Glutamatergic neuron (in vitro differentiated cells): ENCODE measurements around the gene MMAB. TPM values are rescaled to one million over a fixed set of nuclear protein-coding genes. Genes with fewer than 3 reads are reported as not detected.
A peak's percentile ranks its signal among the peaks of the same experiment; 100 is the strongest.

ENCODE experiments used
- DNase-seq: peaks from one replicate; pipeline ENCODE4 v3.0.0; 2022
- H3K27ac Mint-ChIP-seq: one replicate; pipeline ENCODE4 v1.8.0; 2020; ENCODE audit warnings: mild to moderate bottlenecking, mixed read lengths, inconsistent platforms; ENCODE audit not compliant: unreplicated experiment
- H3K27me3 Mint-ChIP-seq: one replicate; pipeline ENCODE4 v1.8.0; 2020; ENCODE audit warnings: mild to moderate bottlenecking, moderate library complexity, mixed read lengths, inconsistent platforms; ENCODE audit not compliant: unreplicated experiment
- H3K36me3 Mint-ChIP-seq: one replicate; pipeline ENCODE4 v1.8.0; 2020; ENCODE audit warnings: mild to moderate bottlenecking, mixed read lengths, inconsistent platforms; ENCODE audit not compliant: unreplicated experiment
- H3K4me1 Mint-ChIP-seq: one replicate; pipeline ENCODE4 v1.8.0; 2020; ENCODE audit warnings: mild to moderate bottlenecking, low read depth, mixed read lengths, inconsistent platforms; ENCODE audit not compliant: unreplicated experiment
- H3K4me3 Mint-ChIP-seq: one replicate; pipeline ENCODE4 v1.8.0; 2020; ENCODE audit warnings: mild to moderate bottlenecking, mixed read lengths, inconsistent platforms; ENCODE audit not compliant: unreplicated experiment
- H3K9me3 Mint-ChIP-seq: one replicate; pipeline ENCODE4 v1.8.0; 2020; ENCODE audit warnings: mild to moderate bottlenecking, moderate library complexity, mixed read lengths, inconsistent platforms; ENCODE audit not compliant: unreplicated experiment
- long read RNA-seq: library from polyadenylated mRNA; unstranded; transcript quantifications from one replicate; pipeline ENCODE4 v2.0.0, GENCODE V29; 2020; ENCODE audit not compliant: unreplicated experiment
- total RNA-seq: library from RNA; stranded (reverse); fragmentation: NEBNext Ultra II Directional; extraction: Animal tissue kit (Norgen Biotek cat#: 25700); gene quantifications from one replicate; pipeline ENCODE4 v1.2.1, GENCODE V29; 2021; ENCODE audit not compliant: unreplicated experiment
- TF ChIP-seq, protein P1 (sequence below): fragments of 200-600 bp; sonication (generic); IDR thresholded peaks from one replicate; pipeline ENCODE4 v1.5.0; 2021; ENCODE audit not compliant: partially characterized antibody, unreplicated experiment

MMAB gene
- total RNA-seq, result 28.7 TPM
- long read RNA-seq, full-length matches to known transcripts, result 11 of 17 reads
- long read RNA-seq, partial matches to known transcripts, result 2 of 17 reads
- long read RNA-seq, other reads (novel, unspliced or antisense), result 4 of 17 reads

DNA sequence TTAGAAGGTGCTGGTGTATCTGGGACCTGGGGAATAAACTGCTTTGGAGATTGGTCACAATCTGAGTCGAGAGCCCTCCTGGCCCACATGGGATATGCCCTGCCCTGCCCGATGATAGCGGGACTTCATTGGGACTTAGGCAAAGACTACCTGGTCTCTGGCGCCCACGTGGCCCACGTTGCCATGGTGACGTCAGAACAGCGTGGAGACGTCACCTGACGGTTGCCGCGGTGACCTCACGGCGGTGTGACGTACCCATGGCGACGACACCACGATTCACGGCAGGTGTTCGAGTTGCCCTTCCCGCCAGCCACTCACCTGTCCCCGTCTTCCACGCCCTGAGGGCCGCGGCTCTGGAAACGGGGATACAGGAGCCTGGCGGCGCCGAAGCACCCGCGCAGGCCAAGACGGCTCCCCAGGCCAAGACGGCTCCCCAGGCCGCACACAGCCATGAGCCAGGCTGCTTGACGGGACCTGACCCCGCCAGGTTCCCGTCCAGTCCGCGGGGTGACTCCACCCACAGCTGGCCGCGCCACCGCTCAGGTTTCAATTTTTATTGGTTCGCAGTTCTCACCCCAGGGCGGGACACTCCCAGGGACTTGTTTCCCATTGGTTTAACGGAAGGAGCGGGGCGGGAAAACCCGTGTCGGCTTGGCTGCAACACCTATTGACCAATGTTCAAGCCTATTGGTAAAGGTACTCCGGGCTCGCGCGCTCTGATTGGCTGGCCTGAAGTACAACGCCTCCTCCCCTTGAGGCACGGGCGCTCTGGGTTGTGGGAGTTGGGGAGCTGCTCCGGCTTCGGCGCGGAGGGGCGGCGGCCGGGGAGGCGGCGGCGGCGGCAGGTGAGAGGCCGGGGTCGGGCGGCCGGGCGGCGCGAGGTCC, at the start of gene MMAB, which contains the start of gene MVK:
MMAB (minus strand) TSS at position 476 of the 885 bp plus-strand sequence; CDS start at position 452, 24 bp downstream.
MVK (plus strand) TSS at position 766 of the 885 bp plus-strand sequence. CDS start 1,029 bp downstream, outside the sequence.
- peaks cover 8% of the 10 kb centered on the region for H3K27me3 Mint-ChIP-seq
- TF ChIP-seq, protein P1, sequence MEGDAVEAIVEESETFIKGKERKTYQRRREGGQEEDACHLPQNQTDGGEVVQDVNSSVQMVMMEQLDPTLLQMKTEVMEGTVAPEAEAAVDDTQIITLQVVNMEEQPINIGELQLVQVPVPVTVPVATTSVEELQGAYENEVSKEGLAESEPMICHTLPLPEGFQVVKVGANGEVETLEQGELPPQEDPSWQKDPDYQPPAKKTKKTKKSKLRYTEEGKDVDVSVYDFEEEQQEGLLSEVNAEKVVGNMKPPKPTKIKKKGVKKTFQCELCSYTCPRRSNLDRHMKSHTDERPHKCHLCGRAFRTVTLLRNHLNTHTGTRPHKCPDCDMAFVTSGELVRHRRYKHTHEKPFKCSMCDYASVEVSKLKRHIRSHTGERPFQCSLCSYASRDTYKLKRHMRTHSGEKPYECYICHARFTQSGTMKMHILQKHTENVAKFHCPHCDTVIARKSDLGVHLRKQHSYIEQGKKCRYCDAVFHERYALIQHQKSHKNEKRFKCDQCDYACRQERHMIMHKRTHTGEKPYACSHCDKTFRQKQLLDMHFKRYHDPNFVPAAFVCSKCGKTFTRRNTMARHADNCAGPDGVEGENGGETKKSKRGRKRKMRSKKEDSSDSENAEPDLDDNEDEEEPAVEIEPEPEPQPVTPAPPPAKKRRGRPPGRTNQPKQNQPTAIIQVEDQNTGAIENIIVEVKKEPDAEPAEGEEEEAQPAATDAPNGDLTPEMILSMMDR, result no peak
- no peaks in the 10 kb centered on the region for H3K36me3 Mint-ChIP-seq
- peaks cover 17% of the 10 kb centered on the region for H3K4me1 Mint-ChIP-seq
- peak; percentile 97 for DNase-seq
- H3K9me3 Mint-ChIP-seq, result peaks cover 6% of the 10 kb centered on the region
- H3K27ac Mint-ChIP-seq, result peak within 1 kb of the TSS; percentile 81
- peak within 1 kb of the TSS; percentile 92 for H3K4me3 Mint-ChIP-seq

DNA sequence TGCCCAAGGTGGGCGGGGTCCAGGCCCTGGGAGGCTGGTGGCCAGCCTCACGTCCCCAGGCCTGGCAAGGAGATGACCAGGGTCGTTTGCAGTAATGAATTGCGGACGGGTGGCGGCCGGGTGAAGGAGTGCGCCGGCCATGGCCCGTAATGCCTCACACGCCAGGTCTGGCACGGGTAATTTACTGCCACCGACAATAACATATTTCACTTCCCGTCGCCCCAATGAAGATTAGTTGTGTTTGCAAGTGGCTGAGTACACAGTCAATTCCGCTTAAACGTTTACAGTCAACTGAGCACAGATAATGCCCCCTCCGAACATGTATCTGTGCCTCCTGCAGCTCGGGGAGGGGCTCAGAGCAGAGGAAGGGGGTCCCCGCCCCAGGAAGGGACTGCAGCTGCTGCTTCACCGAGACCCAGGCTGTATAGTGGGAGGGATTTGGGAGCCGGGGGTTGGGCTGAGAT, 48.6 kb upstream of the MMAB start:
- peaks cover 5% of the 10 kb centered on the region for H3K27me3 Mint-ChIP-seq

DNA sequence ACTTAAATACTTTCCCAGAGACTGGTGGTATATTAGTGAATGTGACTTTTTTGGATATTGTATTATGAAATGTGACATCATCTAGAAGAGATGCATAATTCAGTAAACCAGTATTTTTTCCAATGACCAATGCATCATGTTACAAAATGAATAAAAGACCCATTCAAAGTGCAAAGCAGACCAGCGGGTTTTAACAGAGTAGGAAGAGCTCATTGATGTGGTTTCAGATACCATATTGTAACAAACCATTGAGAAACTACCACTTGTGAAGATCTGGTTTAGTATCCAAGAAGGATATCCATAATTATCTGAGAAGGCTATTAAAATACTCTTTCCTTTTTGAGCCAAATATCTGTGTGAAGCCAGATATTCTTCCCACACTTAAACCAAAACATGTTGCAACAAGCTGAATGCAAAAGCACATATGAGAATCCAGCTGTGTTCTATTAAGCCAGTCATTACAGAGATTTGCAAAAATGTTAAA, 47.9 kb upstream of the MMAB start:
- H3K4me1 Mint-ChIP-seq, result peaks cover 4% of the 10 kb centered on the region
- H3K9me3 Mint-ChIP-seq, result no peaks in the 10 kb centered on the region
- H3K27ac Mint-ChIP-seq, result no peak overlapping the region
- no peaks in the 10 kb centered on the region for H3K36me3 Mint-ChIP-seq
- no peak overlapping the region for H3K4me3 Mint-ChIP-seq
- peaks cover 5% of the 10 kb centered on the region for H3K27me3 Mint-ChIP-seq
- TF ChIP-seq, protein P1, result no peak
- no peak for DNase-seq

More for the DNA sequence above, 48.6 kb upstream of the MMAB start:
- Mint-ChIP-seq H3K9me3 (no peaks in the 10 kb centered on the region), H3K4me3 (no peak overlapping the region), H3K4me1 (peaks cover 4% of the 10 kb centered on the region), H3K27ac (no peak overlapping the region), H3K36me3 (no peaks in the 10 kb centered on the region)
- TF ChIP-seq, protein P1, result no peak
- no peak for DNase-seq

DNA sequence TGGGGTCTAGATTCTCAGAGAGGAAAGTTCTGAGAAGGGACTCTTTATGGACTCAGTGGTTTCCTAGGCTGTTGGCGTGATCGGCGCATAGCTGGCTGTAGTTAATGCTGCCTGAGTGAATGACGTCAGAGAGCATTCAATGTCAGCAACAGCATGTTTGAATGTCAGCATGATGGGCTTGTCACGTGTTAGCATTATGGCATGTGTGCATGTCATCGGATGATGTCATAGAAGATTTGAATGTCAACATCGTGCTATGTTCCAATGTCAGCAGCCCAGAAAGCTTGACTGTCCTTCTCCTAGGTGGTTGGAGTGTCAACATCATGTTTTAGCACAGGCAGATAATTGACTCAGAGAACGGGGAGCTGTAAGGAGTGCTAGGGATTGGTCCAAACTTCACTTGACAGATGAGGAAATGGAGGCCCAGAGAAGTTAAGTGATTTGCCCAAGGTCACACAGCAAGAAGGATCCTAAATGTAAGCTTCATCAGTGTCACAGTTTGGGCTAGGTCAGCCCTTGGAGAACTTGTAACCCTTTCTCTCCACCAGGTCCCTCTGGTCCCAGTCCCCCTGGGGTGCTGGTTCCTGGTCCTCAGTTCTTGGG, 45.8 kb upstream of the MMAB start:
- Mint-ChIP-seq H3K9me3 (no peaks in the 10 kb centered on the region), H3K27me3 (peaks cover 5% of the 10 kb centered on the region), H3K27ac (no peak overlapping the region), H3K4me3 (no peak overlapping the region), H3K36me3 (no peaks in the 10 kb centered on the region), H3K4me1 (no peaks in the 10 kb centered on the region)
- no peak for DNase-seq
- TF ChIP-seq, protein P1, result no peak
